Naive B cell (primary cell): ENCODE data around the gene CWC15. TPM values are rescaled to one million over a fixed set of nuclear protein-coding genes. Genes with fewer than 3 reads are reported as not detected.
A peak's percentile ranks its signal among the peaks of the same experiment; 100 is the strongest.
"Not testable (repeated sequence)": the region's sequence is repeated elsewhere in the genome, so short reads cannot be mapped to it uniquely, and the experiment has no call there.

Experiments
- ATAC-seq, 2 donors: fragments of 150-1000 bp; cut with Tn5 transposase; 2 replicates each; pipeline ENCODE4 v1.10.0; 2021; ENCODE audit warnings: low read depth in 2 of 2, mild to moderate bottlenecking in 2 of 2, moderate library complexity in 2 of 2
- DNase-seq: peaks from one replicate; pipeline ENCODE4 v3.0.0; 2022
- H3K27ac Mint-ChIP-seq, 6 donors: one replicate each; pipeline ENCODE4 v1.8.0; 2020 to 2022; ENCODE audit warnings: mild to moderate bottlenecking in 6 of 6, mixed read lengths in 6 of 6, moderate library complexity in 5 of 6, inconsistent platforms in 2 of 6
- H3K27me3 Mint-ChIP-seq, 3 donors: one replicate each; pipeline ENCODE4 v1.8.0; 2021 to 2022; ENCODE audit warnings: mixed read lengths in 3 of 3, mild to moderate bottlenecking in 1 of 3
- H3K36me3 Mint-ChIP-seq, 2 donors: one replicate each; pipeline ENCODE4 v1.8.0; 2020 to 2022; ENCODE audit warnings: mixed read lengths in 2 of 2, inconsistent platforms in 1 of 2, mild to moderate bottlenecking in 1 of 2
- H3K4me1 Mint-ChIP-seq, 3 donors: one replicate each; pipeline ENCODE4 v1.8.0; 2020 to 2022; ENCODE audit warnings: mixed read lengths in 3 of 3, inconsistent platforms in 1 of 3, mild to moderate bottlenecking in 1 of 3, moderate library complexity in 1 of 3
- H3K4me3 Mint-ChIP-seq, 8 donors: one replicate each; pipeline ENCODE4 v1.8.0; 2020 to 2022; ENCODE audit warnings: mild to moderate bottlenecking in 8 of 8, mixed read lengths in 8 of 8, moderate library complexity in 8 of 8, inconsistent platforms in 2 of 8
- H3K9me3 Mint-ChIP-seq, 7 donors: one replicate each; pipeline ENCODE4 v1.8.0; 2020 to 2022; ENCODE audit warnings: mixed read lengths in 7 of 7, mild to moderate bottlenecking in 5 of 7, inconsistent platforms in 2 of 7, moderate library complexity in 1 of 7
- polyA plus RNA-seq, 6 donors: library from polyadenylated mRNA; unstranded; fragments of 300-500 nt; fragmentation: Illumina TruSeq; gene quantifications; one replicate each; pipeline ENCODE4 v1.2.3, GENCODE V29; 2021; ENCODE audit warnings: low read depth in 6 of 6

The CWC15 gene
- polyA plus RNA-seq, 6 donors from 2014 or later = 42.0 to 68.2 (median 56.8) TPM

GRCh38 chr11:94939346-94939745 lies 34.0 kb downstream of the CWC15 start:
- no peak overlapping the region for H3K4me3 Mint-ChIP-seq
- peaks cover 0 to 8% (median 5%) of the 10 kb centered on the region in 3 donors for H3K27me3 Mint-ChIP-seq
- H3K9me3 Mint-ChIP-seq = peaks cover 0 to 4% (median 0%) of the 10 kb centered on the region in 7 donors
- peaks cover 0 to 7% of the 10 kb centered on the region in 2 donors for H3K36me3 Mint-ChIP-seq
- H3K4me1 Mint-ChIP-seq = no peaks in the 10 kb centered on the region
- DNase-seq (no peak), ATAC-seq (no peak)
- no peak overlapping the region for H3K27ac Mint-ChIP-seq

GRCh38 chr11:94938095-94939055 lies 35.0 kb downstream of the CWC15 start:
- ATAC-seq = no peak
- peaks cover 0 to 2% (median 0%) of the 10 kb centered on the region in 7 donors for H3K9me3 Mint-ChIP-seq
- no peaks in the 10 kb centered on the region for H3K4me1 Mint-ChIP-seq
- H3K27ac Mint-ChIP-seq = peak overlapping the region in 1 of 6 donors; percentile 49
- no peak for DNase-seq
- peaks cover 0 to 5% (median 4%) of the 10 kb centered on the region in 3 donors for H3K27me3 Mint-ChIP-seq
- H3K36me3 Mint-ChIP-seq = peaks cover 0 to 3% of the 10 kb centered on the region in 2 donors
- no peak overlapping the region for H3K4me3 Mint-ChIP-seq

DNA sequence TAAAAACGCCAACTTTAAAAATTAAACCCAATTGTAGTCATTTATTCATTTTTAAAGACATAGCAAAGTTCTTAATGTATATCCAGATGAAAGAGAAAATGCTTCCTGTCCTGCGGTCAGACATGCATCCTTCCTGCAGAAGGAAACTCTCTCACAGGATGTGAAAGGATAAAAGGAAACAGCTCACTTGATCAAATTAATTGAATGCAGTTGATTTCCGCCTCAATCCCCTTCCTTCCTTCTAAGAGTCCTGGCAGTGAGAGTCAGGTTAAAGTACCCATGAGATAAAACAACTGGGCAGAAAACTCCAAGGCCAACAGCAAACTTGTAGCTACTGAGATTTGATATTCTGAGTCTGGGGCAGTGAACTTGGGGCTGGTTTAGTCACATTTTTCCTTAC lies 38.5 kb downstream of the CWC15 start:
- Mint-ChIP-seq H3K36me3 (no peaks in the 10 kb centered on the region), H3K4me3 (no peak overlapping the region), H3K9me3 (peaks cover 0 to 5% (median 0%) of the 10 kb centered on the region in 7 donors), H3K4me1 (no peaks in the 10 kb centered on the region), H3K27ac (no peak overlapping the region), H3K27me3 (peaks cover 0 to 4% (median 0%) of the 10 kb centered on the region in 3 donors)
- ATAC-seq (no peak), DNase-seq (no peak)

- no peaks in the 10 kb centered on the region for H3K4me1 Mint-ChIP-seq
- H3K4me3 Mint-ChIP-seq = no peak overlapping the region
- DNase-seq (no peak), ATAC-seq (no peak)
- peaks cover 0 to 5% (median 0%) of the 10 kb centered on the region in 7 donors for H3K9me3 Mint-ChIP-seq
- H3K36me3 Mint-ChIP-seq = no peaks in the 10 kb centered on the region
- peaks cover 0 to 9% (median 0%) of the 10 kb centered on the region in 3 donors for H3K27me3 Mint-ChIP-seq
- H3K27ac Mint-ChIP-seq = no peak overlapping the region
These were observed 39.0 kb downstream of the CWC15 start for GRCh38 chr11:94934362-94934761.

DNA sequence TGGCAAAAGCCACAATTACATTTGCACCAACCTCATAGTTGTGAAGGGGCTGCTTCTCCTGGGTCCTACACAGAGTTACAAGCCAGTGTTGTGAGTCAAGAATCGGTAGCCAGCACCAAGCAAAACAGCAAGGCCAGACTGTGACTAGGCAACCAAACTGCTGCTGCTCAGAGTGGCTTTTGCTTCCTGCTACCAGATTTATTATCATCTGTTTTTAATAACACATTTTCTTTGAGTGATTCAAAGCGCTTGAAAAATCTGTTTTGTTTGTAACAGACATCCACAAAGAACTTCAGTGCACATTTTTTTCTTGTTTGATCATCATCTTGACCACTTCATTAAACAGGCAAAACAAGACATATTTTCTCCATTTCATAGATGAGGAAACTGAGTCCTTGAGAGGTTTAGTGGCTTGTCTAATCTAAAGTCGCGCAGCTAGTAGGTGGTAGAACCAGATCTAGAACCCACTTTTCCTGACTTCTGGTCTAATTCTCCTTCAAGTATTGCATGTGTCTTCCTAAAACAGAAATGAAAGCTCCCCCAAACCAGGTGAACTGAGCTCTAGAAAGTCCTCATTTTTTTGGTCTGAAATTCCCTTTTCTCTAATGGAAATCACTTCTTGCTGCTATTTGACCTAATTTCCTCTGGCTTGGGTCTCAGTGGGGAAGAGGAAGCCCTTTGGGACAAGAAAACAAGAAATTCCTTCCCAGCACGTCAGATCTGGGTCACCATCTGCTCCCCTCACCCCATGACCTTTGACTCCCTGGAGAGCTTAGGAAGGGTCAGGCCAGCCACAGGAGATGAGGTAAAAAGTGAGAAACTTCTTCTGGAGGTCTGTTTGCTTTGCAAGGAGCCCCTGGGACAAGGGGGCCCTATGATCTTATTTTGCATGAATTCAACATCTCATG lies 39.9 kb downstream of the CWC15 start:
- Mint-ChIP-seq H3K4me3 (no peak overlapping the region), H3K9me3 (peaks cover 0 to 5% (median 0%) of the 10 kb centered on the region in 7 donors), H3K36me3 (no peaks in the 10 kb centered on the region), H3K27me3 (peaks cover 0 to 18% (median 0%) of the 10 kb centered on the region in 3 donors), H3K4me1 (no peaks in the 10 kb centered on the region), H3K27ac (no peak overlapping the region)
- no peak for ATAC-seq
- DNase-seq = no peak

DNA sequence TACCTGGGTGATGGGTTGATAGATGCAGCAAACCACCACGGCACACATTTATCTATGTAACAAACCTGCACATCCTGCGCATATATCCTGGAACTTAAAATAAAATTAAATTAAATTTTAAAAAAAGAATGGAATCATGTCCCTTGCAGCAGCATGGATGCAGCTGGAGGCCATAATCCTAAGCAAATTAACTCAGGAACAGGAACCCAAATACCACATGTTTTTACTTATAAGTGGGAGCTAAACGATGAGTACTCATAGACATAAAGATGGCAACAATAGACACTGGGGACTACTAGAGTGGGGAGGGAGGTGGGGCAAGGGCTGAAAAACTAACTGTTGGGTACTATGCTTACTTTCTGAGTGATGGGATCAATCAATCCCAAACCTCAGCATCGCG lies 40.9 kb downstream of the CWC15 start:
- no peak overlapping the region for H3K4me3 Mint-ChIP-seq
- peaks cover 0 to 6% (median 0%) of the 10 kb centered on the region in 7 donors for H3K9me3 Mint-ChIP-seq
- ATAC-seq = no peak
- peaks cover 0 to 18% (median 0%) of the 10 kb centered on the region in 3 donors for H3K27me3 Mint-ChIP-seq
- H3K27ac Mint-ChIP-seq = no peak overlapping the region
- no peaks in the 10 kb centered on the region for H3K36me3 Mint-ChIP-seq
- no peaks in the 10 kb centered on the region for H3K4me1 Mint-ChIP-seq
- no peak for DNase-seq

GRCh38 chr11:94932072-94932471 lies 41.3 kb downstream of the CWC15 start:
- ATAC-seq, H3K36me3 Mint-ChIP-seq, H3K27ac Mint-ChIP-seq, H3K4me1 Mint-ChIP-seq, H3K4me3 Mint-ChIP-seq, DNase-seq, H3K9me3 Mint-ChIP-seq: not testable (repeated sequence)
- peaks cover 0 to 18% (median 0%) of the 10 kb centered on the region in 3 donors for H3K27me3 Mint-ChIP-seq

DNA sequence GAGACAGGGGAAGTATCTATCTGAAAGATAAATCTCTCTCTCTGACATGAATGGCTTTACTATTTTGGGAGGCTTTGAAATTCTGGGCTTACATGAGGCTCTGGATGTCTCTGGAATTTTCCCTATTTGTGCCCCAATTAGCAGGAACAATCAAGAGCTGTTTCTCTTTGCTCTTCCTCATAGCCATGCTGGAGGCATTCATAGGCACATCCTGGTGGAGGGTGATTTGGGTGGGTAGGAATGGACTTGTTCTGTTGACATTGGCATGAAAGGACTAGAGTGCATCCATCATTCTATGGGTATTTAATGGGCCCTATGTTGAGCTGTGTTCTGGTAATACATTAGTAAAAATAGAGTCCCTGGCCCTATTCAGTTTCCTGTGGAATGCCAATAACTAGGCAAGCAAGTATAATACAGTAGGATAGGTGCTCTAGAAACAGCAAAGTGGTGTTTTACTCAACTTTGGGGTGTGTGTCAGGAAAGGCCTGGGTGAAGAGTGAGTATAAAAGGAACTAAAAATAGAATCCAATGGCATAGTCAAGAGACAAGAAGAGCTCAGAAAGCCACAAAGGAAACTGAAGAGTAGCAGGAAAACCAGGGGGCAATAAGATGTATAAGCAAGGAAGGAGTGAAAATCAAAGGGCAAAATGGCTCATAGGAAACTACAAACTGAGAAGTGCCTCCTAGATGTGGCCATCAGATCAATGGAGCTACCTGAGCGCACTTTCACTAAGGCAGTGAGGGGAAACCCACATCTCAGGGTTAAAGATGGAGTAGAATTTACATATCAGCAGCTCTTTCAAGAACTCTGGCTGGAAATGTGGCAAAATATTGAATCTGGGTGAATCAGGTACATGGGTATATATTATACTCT lies 45.0 kb downstream of the CWC15 start:
- H3K4me3 Mint-ChIP-seq = no peak overlapping the region
- H3K27ac Mint-ChIP-seq = peak overlapping the region in 1 of 6 donors; percentile 1
- H3K4me1 Mint-ChIP-seq = peaks cover 18 to 28% (median 26%) of the 10 kb centered on the region in 3 donors
- no peaks in the 10 kb centered on the region for H3K36me3 Mint-ChIP-seq
- H3K9me3 Mint-ChIP-seq = peaks cover 0 to 6% (median 0%) of the 10 kb centered on the region in 7 donors
- no peak for ATAC-seq
- DNase-seq = no peak
- peaks cover 0 to 18% (median 0%) of the 10 kb centered on the region in 3 donors for H3K27me3 Mint-ChIP-seq

GRCh38 chr11:94926698-94927237 lies 46.6 kb downstream of the CWC15 start:
- Mint-ChIP-seq H3K36me3 (no peaks in the 10 kb centered on the region), H3K27ac (no peak overlapping the region)

DNA sequence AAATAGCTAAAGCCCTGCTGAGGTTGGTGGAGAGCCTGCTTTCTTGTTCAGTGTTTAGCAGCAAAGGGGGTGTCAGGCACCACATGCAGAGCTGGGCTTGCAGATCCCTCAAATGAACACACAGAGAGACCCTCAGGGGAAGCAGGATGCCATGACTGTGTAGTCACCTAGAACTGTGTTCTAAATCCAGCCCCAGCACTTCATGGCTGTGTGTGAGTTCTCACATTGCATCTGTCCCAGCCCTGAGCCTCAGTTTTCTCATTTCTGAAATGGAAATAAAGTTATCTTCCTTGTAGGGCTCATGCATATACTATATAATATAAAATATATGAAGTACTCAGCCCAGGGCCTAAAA lies 47.1 kb downstream of the CWC15 start:
- no peak for DNase-seq
- H3K9me3 Mint-ChIP-seq = peaks cover 0 to 3% (median 0%) of the 10 kb centered on the region in 7 donors
- peaks cover 28 to 41% (median 38%) of the 10 kb centered on the region in 3 donors for H3K4me1 Mint-ChIP-seq
- peaks cover 0 to 18% (median 0%) of the 10 kb centered on the region in 3 donors for H3K27me3 Mint-ChIP-seq
- no peaks in the 10 kb centered on the region for H3K36me3 Mint-ChIP-seq
- H3K4me3 Mint-ChIP-seq = no peak overlapping the region
- no peak for ATAC-seq
- H3K27ac Mint-ChIP-seq = peak overlapping the region in 1 of 6 donors; percentile 44

More at GRCh38 chr11:94926698-94927237, 46.6 kb downstream of the CWC15 start:
- DNase-seq (no peak), ATAC-seq (no peak)
- Mint-ChIP-seq H3K4me3 (no peak overlapping the region), H3K9me3 (peaks cover 0 to 3% (median 0%) of the 10 kb centered on the region in 7 donors), H3K4me1 (peaks cover 28 to 40% (median 38%) of the 10 kb centered on the region in 3 donors), H3K27me3 (peaks cover 0 to 18% (median 0%) of the 10 kb centered on the region in 3 donors)

DNA sequence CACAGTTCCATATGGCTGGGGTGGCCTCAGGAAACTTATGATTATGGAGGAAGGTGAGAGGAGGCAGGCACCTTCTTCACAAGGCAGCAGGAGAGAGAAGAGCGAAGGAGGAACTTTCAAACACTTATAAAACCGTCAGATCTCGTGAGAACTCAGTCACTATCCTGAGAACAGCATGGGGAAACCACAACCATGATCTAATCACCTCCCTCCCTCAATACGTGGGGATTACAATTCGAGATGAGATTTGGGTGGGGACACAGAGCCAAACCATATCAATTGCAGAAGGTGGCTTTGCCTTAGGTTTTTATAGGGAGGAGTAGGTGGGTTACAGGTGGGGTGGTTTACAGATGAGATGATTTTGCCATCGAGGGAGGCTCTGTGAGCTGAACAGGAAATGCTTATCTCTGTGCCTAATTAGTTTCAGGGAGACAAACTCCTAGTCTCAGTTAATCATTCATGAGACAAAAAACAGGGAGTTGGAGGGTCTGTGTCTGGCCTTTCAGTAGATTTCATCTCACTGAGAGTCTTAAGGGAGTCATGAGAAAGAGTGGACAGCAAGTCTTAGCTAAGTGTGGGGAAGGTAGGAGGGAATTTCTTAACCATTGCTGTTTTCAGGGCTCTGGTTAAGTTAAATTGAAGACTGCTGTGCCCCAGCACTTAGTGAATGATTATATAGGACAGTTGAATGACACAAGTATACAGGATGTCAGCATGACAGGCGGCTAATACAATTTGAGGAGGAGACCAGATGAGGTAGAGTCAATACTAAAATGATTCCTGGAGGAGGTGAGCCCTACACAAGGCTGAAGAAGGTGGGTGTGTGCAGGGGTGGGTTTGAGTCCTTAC lies 47.7 kb downstream of the CWC15 start:
- peak overlapping the region in 5 of 6 donors; percentile 11 to 96 (median 81) for H3K27ac Mint-ChIP-seq
- H3K4me3 Mint-ChIP-seq = peak overlapping the region in 2 of 8 donors; percentile 17 to 29
- peaks cover 28 to 41% (median 38%) of the 10 kb centered on the region in 3 donors for H3K4me1 Mint-ChIP-seq
- peaks cover 0 to 18% (median 0%) of the 10 kb centered on the region in 3 donors for H3K27me3 Mint-ChIP-seq
- DNase-seq = no peak
- H3K36me3 Mint-ChIP-seq = no peaks in the 10 kb centered on the region
- peaks cover 0 to 3% (median 0%) of the 10 kb centered on the region in 7 donors for H3K9me3 Mint-ChIP-seq
- no peak for ATAC-seq
